Loucy (cell line): ENCODE measurements around the gene LY6G6C.

Experiments used
- CTCF ChIP-seq: fragments of 200-600 bp; sonication (generic); conservative IDR thresholded peaks from 2 replicates; pipeline ENCODE4 v1.5.1; 2014; ENCODE audit warnings: mild to moderate bottlenecking, antibody characterized with exemption, low read length
- EZH2phosphoT487 ChIP-seq: fragments of 200-600 bp; IDR thresholded peaks from 2 replicates; pipeline ENCODE4 v1.6.1; 2018; ENCODE audit warnings: antibody characterized with exemption, mild to moderate bottlenecking, moderate library complexity, borderline replicate concordance

GRCh38 chr6:31761343-31761742 is 39.8 kb upstream of the LY6G6C start:
- TF ChIP-seq CTCF: no peak
- no peak for TF ChIP-seq EZH2phosphoT487
